Activated CD8-positive, alpha-beta memory T cell treated with anti-CD3 and anti-CD28 coated beads, Interleukin-2, amount 50 U/mL, for 1 hour (primary cell): ENCODE measurements around the gene ANP32A.

ENCODE experiments used
- DNase-seq: peaks from one replicate; pipeline ENCODE4 v3.0.0-alpha.2; 2020; ENCODE audit errors: extremely low read depth

Gene ANP32A

GRCh38 chr15:68743256-68743655, 77.4 kb downstream of the ANP32A start:
- DNase-seq: no peak

DNA sequence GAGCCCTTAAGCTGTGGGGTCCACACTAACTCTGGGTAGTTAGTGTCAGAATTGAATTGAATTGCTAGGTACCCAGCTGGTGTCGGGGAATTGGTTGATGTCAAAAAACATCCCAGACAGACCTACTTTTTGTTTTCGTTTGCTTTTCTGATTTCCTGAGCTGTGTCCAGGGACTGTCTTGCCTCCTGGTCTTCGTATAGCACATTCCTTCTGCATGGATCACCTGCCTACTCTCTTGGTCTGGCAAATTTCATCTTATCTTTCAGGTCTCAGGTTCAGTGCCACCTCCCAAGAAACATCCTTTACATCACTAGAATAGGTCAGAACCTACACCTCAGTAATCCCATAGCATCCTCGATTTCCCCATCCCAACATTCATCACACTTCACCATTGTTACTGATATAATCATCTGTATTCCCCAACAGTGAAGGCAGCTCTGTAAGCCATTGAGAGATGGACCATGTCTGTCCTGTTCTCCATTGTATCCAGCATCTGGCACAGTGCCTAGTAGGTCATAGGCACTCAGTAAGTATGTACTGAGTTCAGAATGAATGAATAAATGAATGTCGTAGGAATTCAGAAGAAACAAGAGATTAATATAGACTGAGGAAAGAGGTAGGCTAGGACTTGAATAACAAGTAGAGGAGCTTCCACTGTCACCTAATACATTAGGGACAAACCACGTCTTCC, 81.2 kb downstream of the ANP32A start:
- DNase-seq: no peak

DNA sequence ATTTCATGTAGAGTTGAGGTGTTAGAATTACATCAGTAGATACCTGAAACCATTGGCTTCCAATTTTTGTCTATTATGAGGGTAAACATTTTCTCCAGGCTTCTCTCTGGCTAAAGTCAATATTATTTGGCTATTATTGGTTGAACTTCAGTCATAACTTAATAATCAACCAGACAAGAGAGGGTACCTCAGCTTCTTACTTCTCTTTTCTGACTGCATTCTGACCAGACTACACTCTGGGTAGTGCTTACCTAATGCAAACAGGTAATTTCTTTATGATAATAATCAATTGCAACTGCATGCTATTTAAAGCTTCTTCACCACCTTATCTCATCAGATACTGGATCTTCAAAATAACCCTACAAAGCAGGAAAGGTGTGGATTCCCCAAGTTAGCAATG, 85.1 kb downstream of the ANP32A start:
- no peak for DNase-seq

DNA sequence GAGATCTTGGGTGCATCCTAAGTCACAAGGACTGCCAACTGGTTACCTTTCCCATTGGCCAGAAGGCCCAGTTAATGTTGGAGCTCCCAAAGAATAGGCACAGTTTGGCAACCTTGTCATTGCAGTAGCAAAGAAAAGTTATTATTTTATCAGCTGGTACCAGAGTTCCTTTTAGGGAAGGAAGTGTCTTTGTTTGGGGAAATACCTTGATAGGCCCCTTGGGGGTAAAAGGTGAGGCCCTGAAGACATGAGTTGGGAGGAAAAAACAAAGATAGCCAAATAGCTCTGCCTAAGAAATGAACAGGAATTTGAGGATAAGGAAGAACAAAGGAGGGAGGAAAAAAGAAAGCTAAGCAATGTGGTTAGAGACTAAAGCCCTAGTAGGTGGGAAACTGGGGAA, 85.8 kb downstream of the ANP32A start:
- DNase-seq: no peak

DNA sequence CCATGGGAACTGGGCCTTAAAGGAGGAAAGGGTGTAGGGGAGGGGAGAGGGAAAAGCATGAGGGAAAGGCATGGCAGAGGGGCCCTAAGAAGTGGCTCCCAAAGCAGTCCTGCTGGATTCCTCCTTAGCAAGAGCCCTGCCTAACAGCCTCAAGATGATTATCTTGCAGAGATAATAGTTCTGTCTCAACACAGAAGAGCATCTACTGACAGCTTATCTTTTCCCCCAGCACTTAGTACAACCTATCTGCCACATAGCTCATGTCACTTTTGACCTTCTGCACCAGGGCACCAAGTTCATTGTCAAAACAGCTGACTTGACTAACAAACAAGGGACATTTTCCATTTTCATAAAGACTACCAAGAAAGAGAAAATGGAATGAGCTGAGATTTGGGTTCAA, 86.3 kb downstream of the ANP32A start:
- DNase-seq: no peak

GRCh38 chr15:68733666-68734065, 87.0 kb downstream of the ANP32A start:
- DNase-seq: no peak

DNA sequence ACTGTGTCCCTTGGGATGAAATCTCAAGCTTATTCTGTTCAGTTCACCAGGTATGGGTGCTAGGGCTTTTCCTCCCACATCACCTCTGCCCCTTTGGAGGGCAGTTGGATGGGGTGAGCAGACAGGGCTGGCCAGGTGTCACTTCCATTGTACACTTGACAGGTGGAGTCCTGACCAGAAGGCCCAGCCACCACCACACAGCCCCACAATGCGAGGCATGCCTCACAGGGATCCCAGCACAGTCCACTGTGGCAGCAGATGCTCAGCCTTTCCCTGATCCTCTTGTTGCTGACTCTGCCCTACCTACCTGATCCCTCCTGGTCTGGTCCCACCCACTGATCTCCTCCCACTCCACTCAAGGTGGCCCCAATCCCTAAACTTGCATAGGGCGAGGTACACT, 88.2 kb downstream of the ANP32A start:
- no peak for DNase-seq

DNA sequence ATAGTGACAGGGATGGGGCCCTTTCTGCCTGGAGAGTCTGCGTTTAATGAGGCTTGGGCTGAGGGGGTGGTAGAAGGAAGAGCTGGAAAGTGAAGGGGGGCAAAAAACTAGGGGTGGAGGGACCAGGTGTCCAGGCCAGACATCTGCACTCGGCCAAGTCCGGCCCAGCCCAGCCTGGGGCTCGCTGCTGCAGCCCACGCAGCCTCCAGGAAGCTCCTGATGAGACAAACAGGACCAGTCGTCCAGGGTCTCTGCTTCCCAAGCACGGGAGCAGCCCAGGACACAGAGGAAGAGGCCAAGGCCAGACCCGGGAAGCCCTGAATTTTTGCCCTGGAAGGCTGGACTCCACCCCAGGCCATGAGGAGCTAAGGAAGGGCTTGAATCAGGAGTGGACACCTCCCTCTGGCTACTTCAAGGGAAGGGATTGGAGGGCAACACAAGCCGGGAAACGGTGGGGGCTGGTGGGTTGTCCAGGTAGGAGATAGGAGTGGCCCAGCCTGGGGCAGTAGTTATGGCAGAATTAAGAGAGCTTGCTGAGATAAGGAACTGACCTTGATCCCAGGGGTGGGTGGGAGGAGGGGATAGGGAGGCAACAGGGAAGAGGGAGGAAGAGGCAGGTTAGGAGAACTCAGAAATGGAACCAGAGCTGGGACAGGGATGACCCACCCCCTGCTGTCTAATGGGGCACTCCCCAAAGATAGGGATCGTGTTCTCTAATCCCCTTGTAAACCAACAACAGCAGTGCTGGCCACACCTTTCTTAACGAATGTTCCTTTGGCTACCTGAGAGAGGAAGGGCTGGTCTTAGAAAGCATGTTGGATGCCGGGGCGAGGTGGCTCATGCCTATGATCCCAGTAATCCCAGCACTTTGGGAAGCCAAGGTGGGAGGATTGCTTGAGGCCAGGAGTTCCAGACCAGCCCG, 89.5 kb downstream of the ANP32A start:
- no peak for DNase-seq

- no peak for DNase-seq
Observed at GRCh38 chr15:68730471-68730919, 90.2 kb downstream of the ANP32A start.

DNA sequence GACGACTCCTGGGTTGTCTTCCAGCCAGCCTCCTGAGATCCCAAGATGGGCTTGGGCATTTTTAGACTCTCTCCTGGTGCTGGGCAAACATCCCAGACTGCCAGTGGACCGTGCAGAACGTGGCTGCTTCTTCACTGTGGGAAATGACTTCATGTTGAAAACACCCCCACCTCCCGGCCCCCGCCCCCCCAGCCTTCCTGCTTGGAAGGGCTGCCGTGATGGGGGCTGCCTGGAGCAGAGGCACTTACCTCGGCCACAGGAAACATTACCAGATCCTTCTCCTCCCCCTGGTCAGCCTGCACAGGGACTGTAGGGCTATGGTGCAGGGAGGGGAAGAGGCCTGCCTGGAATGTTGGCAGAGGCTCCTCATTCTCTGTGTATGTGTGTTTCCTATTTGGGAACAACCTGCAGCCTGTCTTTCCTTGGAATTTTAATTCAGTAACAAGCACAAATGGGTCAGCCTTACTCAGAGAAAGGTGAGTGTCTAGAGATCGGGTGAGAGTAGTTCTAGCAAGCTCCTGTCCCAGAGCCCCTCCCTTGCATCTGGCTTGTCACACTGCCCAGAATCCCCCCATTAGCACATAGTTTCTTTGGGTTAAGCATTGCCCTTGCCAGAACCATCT, 90.8 kb downstream of the ANP32A start:
- DNase-seq: no peak
